Kidney epithelial cell (primary cell): ENCODE measurements around the gene C20orf96. TPM values are rescaled to one million over a fixed set of nuclear protein-coding genes. Genes with fewer than 3 reads are reported as not detected.
"Not testable (repeated sequence)": the region's sequence is repeated elsewhere in the genome, so short reads cannot be mapped to it uniquely, and the experiment has no call there.

ENCODE experiments used
- DNase-seq: peaks from one replicate; pipeline ENCODE4 v3.0.0-alpha.2; 2010; ENCODE audit warnings: low read depth
- H3K27me3 ChIP-seq: 2 replicates; pipeline ENCODE4 v1.6.0; 2011; ENCODE audit warnings: low read length; ENCODE audit not compliant: control insufficient read depth, insufficient read depth
- H3K36me3 ChIP-seq: 2 replicates; pipeline ENCODE4 v1.5.1; 2011; ENCODE audit warnings: low read length; ENCODE audit not compliant: control insufficient read depth, insufficient read depth
- H3K4me3 ChIP-seq: 2 replicates; pipeline ENCODE4 v1.5.1; 2011; ENCODE audit warnings: low read depth, mild to moderate bottlenecking, control low read depth, low read length
- CTCF ChIP-seq: IDR thresholded peaks from 2 replicates; pipeline ENCODE4 v1.5.1; 2011; ENCODE audit warnings: mild to moderate bottlenecking, moderate library complexity, low read length, control low read depth, inconsistent platforms; ENCODE audit not compliant: insufficient read depth, poor library complexity, severe bottlenecking
- total RNA-seq: library from RNA; depleted of rRNA; stranded (reverse); fragments of >200 nt; gene quantifications from 2 replicates; pipeline ENCODE4 v1.2.3, GENCODE V29; 2015

C20orf96 gene
- total RNA-seq, 1 donor from 2014 or later, result 8.0 TPM

GRCh38 chr20:258269-258858 lies 32.2 kb downstream of the C20orf96 start:
- no peak for DNase-seq
- Histone ChIP-seq H3K4me3 (no peak overlapping the region), H3K36me3 (no peaks in the 10 kb centered on the region), H3K27me3 (peaks cover 2% of the 10 kb centered on the region)
- no peak for TF ChIP-seq CTCF

- no peak for TF ChIP-seq CTCF
- H3K27me3 ChIP-seq, result peaks cover 2% of the 10 kb centered on the region
- DNase-seq, result no peak
- no peaks in the 10 kb centered on the region for H3K36me3 ChIP-seq
- H3K4me3 ChIP-seq, result no peak within 1 kb of the TSS
Observed at GRCh38 chr20:257419-257818, 33.1 kb downstream of the C20orf96 start, which contains the start of gene DEFB132. DEFB132 (plus strand) TSS chr20:257724; CDS start chr20:257779, 55 bp downstream.

GRCh38 chr20:253447-253846 lies 37.1 kb downstream of the C20orf96 start:
- not testable (repeated sequence) for H3K27me3 ChIP-seq, H3K4me3 ChIP-seq, H3K36me3 ChIP-seq, DNase-seq

GRCh38 chr20:252801-253200 lies 37.7 kb downstream of the C20orf96 start:
- TF ChIP-seq CTCF, result no peak
- DNase-seq, result no peak
- no peak overlapping the region for H3K4me3 ChIP-seq
- H3K27me3 ChIP-seq, result no peaks in the 10 kb centered on the region
- H3K36me3 ChIP-seq, result no peaks in the 10 kb centered on the region

- Histone ChIP-seq H3K27me3 (no peaks in the 10 kb centered on the region), H3K36me3 (no peaks in the 10 kb centered on the region), H3K4me3 (no peak overlapping the region)
- TF ChIP-seq CTCF, result no peak
- DNase-seq, result no peak
Observed at GRCh38 chr20:251354-251753, 39.2 kb downstream of the C20orf96 start.

GRCh38 chr20:242905-243304 lies 47.6 kb downstream of the C20orf96 start:
- Histone ChIP-seq H3K27me3 (no peaks in the 10 kb centered on the region), H3K36me3 (no peaks in the 10 kb centered on the region), H3K4me3 (no peak overlapping the region)
- DNase-seq, result no peak
- no peak for TF ChIP-seq CTCF
